ENCODE measurements around the gene LAMB1. TPM values are rescaled to one million over a fixed set of nuclear protein-coding genes. Genes with fewer than 3 reads are reported as not detected.

Gene LAMB1
- total RNA-seq, 1 donor, result 483 TPM

DNA sequence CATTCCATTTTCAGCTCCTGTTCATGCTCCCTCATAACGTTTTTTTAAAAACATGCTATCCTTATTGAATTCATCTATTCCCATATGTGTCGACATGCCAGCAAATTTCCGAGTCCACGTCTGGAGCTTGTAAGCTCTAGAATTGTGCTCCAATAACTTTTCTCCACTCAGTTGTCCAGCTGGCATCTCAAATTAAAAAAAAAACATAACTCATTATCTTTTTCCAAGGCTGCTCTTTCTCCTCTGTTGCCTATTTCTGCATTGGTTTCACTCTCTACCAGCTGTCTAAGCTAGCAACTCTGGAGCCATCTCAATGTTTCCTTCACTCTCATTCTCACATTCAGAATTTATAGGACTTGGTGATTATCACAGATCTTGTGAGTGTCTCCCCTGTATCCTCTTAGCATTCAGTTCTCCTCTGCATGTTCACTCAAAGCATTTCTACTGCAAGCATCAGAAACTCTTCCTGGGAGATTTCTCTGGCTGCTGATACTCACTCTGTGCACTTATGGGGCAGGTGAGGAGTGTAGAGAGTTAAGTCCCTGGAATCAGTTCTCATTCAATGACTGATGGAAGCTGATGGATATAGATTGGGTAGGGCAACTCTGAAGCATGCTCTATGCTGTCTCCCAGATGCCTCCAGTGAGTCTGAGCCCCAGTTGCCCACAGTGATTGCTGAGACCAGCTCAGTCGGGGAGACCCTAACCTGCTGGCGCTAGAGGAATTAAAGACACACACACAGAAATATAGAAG, 118.7 kb downstream of the LAMB1 start:
- DNase-seq (ENCODE audit: low read depth), result no peak
- H3K4me3 ChIP-seq (ENCODE audit: low read depth, low read length), result no peak overlapping the region
- TF ChIP-seq, protein P1, sequence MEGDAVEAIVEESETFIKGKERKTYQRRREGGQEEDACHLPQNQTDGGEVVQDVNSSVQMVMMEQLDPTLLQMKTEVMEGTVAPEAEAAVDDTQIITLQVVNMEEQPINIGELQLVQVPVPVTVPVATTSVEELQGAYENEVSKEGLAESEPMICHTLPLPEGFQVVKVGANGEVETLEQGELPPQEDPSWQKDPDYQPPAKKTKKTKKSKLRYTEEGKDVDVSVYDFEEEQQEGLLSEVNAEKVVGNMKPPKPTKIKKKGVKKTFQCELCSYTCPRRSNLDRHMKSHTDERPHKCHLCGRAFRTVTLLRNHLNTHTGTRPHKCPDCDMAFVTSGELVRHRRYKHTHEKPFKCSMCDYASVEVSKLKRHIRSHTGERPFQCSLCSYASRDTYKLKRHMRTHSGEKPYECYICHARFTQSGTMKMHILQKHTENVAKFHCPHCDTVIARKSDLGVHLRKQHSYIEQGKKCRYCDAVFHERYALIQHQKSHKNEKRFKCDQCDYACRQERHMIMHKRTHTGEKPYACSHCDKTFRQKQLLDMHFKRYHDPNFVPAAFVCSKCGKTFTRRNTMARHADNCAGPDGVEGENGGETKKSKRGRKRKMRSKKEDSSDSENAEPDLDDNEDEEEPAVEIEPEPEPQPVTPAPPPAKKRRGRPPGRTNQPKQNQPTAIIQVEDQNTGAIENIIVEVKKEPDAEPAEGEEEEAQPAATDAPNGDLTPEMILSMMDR (IDR thresholded peaks at IDR 0.05; ENCODE audit: insufficient read depth, low read depth, low read length), result no peak

DNA sequence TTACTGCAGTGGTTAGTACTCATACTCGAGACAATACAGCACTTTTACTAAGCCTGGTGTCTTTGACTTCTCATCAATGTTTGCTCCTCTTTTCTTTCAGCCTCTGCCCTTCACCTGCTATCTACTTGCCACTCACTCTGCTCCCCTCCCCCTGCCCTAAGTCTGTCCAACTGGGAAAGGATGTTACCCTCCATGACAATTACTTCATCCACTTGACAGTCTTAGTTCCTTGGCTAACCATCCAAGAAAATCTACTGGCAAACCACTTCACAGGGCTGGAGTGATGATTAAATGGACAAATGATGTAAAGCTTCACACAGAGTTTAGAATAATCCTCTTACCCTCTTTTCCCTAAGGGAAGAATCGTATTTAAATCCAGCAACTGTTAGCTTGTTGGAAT, 120.2 kb downstream of the LAMB1 start:
- TF ChIP-seq, protein P1 (IDR thresholded peaks at IDR 0.05; ENCODE audit: insufficient read depth, low read depth, low read length), result no peak
- H3K4me3 ChIP-seq (ENCODE audit: low read depth, low read length), result no peak overlapping the region
- no peak for DNase-seq (ENCODE audit: low read depth)

DNA sequence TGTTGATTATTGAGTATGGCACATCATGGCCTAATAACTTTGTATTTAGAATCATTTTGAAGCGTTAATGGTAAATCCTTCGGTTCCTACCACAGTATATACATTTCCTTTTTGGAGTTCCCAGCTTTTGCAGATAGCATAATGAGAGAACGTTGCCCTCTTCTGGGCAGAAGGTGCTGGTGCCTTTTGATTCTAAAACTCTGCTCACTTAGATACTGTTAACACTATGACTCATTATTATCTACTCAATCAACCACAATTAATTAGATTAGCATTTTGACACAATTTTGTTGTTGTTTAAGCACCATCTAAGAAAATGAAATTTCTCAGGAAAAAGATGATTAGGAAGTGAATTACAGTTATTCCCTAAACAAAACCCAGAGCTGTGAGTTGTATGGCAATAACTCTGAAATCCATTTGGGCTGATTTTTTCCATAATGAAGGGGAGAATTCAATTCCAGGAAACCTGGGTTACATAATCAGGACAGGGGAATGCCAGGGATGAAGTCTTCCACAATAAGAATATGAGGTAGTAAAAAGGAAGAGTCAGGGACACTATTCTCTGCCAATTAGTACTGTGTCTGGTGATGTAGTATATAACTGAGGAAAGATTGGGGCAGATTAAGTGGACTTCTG, 123.4 kb downstream of the LAMB1 start:
- H3K4me3 ChIP-seq (ENCODE audit: low read depth, low read length), result no peak overlapping the region
- DNase-seq (ENCODE audit: low read depth), result peak; percentile 68
- TF ChIP-seq, protein P1 (IDR thresholded peaks at IDR 0.05; ENCODE audit: insufficient read depth, low read depth, low read length), result peak; percentile 67

DNA sequence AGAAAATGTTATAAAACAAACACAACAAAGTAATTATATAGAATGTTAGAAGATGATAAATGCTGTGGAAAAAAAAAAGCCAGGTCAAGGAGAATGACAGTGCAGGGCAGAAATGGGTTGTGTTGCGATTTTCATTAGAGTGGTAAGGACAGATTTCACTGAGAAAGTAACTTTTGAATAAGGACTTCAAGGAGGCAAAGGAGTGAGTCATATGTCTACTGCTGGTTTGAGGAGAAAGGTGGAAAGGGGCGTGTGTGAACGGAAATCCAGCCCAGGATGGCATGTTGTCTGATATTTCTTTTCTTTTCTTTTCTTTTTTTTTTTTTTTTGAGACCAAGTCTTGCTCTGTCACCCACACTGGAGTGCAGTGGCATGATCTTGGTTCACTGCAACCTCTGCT, 124.3 kb downstream of the LAMB1 start:
- TF ChIP-seq, protein P1 (IDR thresholded peaks at IDR 0.05; ENCODE audit: insufficient read depth, low read depth, low read length), result no peak
- H3K4me3 ChIP-seq (ENCODE audit: low read depth, low read length), result no peak overlapping the region
- DNase-seq (ENCODE audit: low read depth), result no peak

DNA sequence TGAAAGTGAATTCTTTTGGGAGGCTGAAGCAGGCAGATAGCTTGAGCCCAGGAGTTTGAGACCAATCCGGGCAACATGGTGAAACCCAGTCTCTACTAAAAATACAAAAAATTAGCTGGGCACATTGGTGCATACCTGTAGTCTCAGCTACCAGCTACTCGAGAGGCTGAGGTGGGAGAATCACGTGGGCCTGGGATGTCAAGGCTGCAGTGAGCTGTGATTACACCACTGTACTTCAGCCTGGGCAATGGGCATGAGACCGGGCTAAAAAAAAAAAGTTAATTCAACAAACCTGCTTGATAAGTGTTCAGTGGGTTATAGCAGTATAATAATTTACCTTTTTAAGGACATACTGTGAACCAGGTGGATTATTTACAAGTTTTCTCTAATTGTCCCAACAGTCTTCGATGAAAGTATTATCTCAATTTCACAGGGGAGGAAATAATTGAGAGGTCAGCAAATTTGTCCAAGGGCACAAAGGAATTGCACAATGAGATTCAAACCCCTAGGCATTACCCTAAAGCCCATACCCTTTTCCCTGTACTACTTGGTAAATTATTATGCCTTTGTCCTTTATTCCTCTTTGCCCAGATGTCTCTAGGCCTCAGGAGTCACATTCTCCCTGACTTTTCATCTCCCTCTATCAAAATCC, 125.1 kb downstream of the LAMB1 start:
- TF ChIP-seq, protein P1 (IDR thresholded peaks at IDR 0.05; ENCODE audit: insufficient read depth, low read depth, low read length), result no peak

DNA sequence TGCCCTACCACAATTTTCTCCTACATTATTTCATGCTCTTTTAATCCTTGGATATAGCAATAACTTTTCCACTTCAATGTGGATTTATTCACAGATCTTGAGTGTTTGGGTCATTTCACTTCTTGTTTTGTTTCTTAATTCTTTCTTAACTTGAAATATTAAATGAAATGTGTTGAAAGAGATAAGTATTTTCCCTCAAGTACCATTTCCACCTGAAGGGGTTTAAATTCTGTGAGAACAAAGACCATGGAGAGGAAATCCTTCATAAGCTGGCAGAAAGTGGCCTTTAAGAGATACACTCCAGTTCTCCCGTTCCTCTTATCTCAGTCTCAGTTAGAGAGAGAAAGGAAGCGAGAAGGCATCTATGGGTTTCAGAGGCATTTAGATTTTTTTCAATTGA, 126.0 kb downstream of the LAMB1 start:
- no peak overlapping the region for H3K4me3 ChIP-seq (ENCODE audit: low read depth, low read length)
- no peak for DNase-seq (ENCODE audit: low read depth)

More for the DNA sequence above, 125.1 kb downstream of the LAMB1 start:
- no peak overlapping the region for H3K4me3 ChIP-seq (ENCODE audit: low read depth, low read length)
- no peak for DNase-seq (ENCODE audit: low read depth)

More for the DNA sequence above, 126.0 kb downstream of the LAMB1 start:
- TF ChIP-seq, protein P1 (IDR thresholded peaks at IDR 0.05; ENCODE audit: insufficient read depth, low read depth, low read length), result no peak

All from fibroblast of villous mesenchyme (primary cell).